Nucleus accumbens (tissue), 56 donors: ENCODE results near the gene DNAH17.

Experiments used
- DNase-seq, 56 donors: peaks; one replicate each; lab custom pipeline; 2025; lab: John Stamatoyannopoulos, UW

Gene DNAH17

DNA sequence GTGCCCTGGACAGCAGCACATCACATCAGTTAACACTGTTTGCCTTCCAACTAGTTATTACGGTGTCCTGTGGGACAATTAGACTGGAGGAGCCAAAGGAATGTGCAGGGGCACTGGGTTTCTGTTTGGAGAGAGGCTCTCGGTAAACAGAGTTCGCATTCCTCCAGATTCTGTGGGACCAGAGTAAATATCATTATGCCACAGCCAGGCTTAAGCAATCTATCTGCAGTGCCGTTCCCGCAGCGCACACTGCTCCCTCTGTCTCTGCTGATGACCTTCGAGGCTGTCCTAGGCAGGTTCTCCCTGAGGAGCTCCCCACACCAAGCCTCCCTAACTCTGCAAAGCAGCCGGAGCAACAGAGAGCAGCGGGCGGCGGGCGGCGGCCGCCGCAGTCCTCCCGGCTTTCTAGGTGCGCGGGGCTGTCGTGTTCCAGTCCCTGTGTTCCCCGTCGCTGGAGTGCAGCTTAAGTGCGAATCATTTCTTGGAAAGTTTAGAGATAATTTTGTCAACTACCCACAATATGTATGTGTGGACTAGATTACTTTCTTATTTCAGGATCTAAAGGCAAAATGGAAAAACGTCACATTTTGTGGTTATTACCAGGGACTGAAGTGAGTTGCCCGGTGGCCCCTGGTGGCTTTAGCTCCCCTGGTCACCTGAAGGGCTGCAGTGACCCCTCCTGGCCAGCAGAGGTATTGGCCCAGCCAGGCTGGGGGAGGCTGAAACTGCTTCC, 155.5 kb downstream of the DNAH17 start:
- peak in 49 of 56 donors; percentile 4 to 82 (median 42) for DNase-seq

GRCh38 chr17:78421084-78421533, 156.1 kb downstream of the DNAH17 start:
- DNase-seq, result no peak

- no peak for DNase-seq
Observed at GRCh38 chr17:78419970-78420815, 157.0 kb downstream of the DNAH17 start.

- DNase-seq, result no peak
Observed at GRCh38 chr17:78418326-78419026, 158.7 kb downstream of the DNAH17 start.

DNA sequence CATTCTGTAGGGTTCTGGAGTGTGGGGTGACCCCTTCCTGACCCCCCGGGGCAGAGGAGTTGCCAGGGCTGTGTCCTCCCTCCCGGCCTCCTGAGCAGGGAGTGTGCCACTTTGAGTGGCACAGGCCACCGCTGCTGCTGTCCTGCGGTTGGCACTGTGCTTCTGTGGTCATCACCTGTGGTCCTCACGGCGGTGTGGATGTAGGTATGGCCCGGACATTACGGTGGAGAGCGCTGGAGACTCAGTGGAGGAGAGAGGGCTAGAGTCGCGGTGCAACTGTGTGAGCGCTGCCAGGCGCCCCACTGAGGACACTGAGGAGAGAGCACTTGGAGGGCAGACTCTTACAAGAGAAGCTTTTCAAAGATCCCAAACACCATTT, 159.7 kb downstream of the DNAH17 start:
- no peak for DNase-seq

GRCh38 chr17:78416791-78417530, 160.2 kb downstream of the DNAH17 start:
- no peak for DNase-seq

DNA sequence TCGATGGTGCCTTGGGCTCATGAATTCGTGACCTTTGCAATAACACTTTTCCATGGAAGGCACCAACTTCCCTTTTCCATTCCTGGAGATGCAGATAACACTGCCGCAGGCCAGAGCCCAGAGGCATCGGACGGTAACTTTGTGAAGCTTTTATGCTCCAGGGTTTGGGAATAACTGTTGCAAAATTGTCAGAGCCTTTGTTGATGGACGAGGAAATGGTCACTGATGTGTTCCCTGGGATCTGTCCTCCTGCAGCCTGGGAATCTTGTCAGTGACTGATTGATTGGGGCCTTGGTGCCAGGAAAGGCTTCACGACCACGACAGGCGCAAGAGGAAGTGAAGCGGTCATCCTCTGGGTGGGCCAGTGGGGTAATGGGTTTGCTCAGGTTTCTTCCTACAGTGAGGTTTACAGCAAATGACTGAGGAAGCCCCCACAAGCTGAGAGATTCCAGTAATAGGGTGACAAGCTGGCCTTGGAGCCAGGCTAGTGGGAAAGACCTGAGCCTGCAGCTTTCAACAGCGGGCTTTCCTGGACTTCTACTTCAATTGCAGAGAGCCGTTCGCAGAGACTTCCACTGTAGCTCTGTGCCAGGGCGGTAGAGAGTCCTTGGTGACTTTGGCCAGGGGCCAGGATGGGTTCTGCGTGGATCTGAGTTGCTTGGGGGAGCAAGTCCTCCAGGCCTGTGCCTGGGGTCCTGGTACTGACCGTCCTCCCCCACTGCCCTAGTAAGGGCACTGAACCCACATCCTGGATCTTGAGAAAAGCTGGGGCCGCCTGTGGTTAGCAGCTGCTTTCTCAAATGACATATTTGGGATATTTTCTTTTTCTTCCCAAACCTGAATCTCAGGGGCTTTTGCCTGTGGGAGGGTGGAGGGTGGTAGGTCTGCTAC, 161.1 kb downstream of the DNAH17 start:
- no peak for DNase-seq

DNA sequence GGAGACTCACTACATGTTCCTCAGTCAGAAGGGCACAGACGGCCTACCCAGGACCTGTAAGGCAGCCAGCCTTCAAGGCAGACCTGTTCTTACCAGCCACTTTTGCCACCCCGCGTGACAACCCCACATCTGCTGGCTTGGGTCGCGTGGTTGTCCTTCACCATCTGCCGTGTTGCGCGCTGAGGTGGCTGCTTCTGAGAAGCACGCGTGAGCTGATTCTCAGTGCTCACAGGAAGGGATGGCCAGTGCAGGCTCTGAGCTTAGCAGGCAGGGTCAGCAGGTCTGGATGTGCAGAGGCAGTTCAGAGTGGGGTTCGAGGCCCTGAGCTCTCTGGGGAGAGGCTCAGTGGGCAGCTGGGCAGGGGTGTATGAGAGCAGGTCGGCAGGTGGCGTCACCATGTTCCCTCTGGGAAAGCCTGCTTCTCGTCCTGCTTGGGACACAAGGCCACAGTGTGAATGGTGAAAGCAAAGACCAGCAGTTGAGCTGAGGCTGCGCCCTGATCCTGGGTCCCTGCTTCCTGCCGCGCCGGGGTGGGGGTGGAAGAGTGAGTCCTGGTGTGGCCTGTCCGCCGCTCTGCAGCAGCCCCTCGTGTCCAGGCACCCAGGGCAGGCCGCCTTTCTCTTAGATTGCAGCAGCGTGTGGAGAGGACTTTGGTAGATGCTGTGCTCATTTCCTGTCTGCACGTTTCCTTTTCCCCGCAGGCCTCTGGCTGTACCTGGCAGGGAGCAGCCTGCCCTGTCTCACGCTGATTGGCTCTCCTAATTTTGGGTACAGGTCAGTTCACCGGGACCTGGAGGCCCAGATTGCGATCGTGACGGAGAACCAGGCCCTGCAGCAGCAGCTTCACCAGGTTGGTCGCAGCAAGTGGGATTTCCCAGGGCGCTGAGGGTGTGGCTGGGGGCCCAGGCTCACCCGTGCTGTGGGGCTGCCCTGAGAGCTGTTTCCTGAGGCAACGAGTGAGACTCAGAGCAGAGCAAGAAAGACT, 162.7 kb downstream of the DNAH17 start:
- no peak for DNase-seq

DNA sequence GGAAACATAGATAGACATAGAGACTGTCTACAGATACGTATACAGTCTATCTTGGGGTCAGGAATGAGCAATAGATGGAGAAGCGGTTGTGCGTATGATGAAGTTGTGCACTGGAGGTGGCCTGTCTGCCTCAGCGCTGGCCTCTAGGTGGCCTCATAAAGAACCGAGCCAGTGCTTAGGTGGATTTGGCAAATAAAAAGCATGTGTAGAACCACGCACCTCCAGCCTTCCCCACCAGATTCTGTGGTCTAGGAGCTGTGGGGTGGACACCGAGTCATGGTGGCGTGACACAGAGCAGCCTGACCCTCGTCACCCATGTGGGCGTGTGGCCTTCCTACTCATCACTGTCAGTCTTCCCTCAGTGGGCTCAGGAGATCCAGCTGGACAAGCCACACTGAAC, 164.8 kb downstream of the DNAH17 start:
- no peak for DNase-seq

DNA sequence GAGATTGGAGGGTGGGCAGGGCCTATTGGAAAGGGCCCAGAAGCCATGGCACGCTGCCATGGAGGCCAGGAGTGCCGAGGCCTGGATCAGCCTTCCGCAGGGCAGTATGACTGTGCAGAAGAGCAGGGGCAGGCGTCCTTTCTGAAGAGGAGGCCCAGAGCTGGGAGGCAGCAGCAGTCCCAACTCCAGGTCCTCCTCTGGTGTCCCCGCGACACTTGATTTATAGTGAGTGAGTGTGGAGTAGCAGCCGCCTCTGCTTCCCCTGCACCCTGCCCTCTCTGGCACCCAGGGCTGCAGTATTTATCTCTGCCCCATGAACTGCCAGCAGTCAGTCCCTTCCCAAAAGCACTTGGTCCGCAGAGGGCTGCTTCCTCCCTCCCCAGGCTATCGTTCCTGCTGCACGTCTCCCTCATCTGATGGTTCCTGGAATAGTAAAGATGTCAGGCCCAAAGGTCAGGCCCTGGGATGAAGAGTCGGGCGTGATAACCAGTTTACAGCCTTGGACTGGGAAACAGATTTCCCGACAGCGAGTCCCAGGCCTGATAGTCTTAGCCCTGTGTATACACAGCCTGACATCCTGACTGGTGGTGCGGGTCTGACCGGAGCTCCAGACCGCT, 165.8 kb downstream of the DNAH17 start:
- no peak for DNase-seq

DNA sequence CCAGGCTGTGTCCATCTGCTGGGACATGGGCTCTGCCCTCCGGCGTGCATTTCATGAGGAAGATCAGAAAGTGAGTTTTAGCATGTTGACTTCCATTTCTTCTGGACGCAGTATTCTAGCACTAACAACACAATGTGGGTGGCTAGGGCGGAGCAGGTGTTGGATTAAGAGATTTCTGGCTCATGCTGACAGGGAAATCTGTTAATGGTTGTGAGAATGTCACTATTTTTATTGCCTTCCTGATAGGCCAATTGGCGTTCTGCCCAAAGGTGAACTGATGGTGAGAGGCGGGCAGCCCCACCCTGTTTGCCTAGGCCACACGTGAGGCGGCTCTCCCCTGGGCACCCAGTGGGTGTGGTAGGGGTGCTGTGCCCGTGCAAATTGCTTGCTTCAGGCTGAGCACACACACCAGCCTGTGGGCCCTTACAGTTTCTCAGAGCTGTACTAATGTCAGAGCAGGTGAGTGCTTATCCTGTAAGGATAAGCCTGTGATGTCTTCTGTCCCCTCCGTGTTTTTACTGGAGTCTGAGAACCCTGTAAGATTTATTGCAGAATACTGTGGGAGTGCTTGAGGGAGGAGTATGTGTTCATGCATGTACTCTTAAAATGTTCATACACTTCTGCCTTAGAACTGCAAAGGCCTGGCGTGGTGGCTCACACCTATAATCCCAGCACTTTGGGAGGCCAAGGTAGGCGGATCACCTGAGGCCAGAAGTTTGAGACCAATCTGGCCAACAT, 167.8 kb downstream of the DNAH17 start:
- no peak for DNase-seq

GRCh38 chr17:78408476-78409050, 168.6 kb downstream of the DNAH17 start:
- no peak for DNase-seq

- no peak for DNase-seq
Observed at GRCh38 chr17:78407387-78408000, 169.7 kb downstream of the DNAH17 start.

DNA sequence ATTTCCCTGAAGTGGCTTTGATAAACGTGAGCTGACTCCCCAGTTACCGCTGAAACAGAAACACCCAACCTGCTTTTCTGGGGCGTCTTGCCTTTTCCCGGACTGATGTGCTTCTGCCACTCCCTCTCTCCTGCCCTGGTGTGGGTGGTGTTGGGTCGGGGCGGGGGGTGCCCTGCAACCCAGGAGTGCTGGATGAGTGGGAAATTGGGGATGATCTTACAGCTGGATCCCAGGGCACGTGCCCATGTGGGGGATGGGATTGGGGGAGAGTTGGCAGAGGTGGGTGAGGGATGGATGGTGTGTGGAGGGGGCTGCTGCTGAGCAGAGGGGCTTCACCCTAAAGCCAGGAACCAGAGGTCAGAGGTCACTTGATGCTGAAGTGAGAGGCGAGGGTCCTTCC, 170.3 kb downstream of the DNAH17 start:
- no peak for DNase-seq

GRCh38 chr17:78406396-78406795, 170.8 kb downstream of the DNAH17 start:
- DNase-seq, result no peak

DNA sequence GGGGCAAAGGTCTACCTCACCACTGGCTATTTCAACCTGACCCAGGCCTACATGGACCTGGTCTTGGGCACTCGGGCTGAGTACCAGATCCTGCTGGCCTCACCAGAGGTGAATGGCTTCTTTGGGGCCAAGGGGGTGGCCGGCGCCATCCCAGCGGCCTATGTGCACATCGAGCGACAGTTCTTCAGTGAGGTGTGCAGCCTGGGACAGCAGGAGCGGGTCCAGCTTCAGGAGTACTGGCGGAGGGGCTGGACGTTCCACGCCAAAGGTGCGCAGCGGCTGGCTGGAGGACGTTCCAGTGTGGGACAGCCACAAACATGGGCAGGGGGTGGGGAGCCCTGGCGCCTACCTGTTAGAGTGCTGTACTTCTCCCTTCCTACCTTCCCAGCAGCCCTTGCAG, 173.4 kb downstream of the DNAH17 start:
- DNase-seq, result no peak
